Ramos (cell line): ENCODE measurements around the gene MAP3K15.

Source experiments
- in situ Hi-C: fragments of 300-500 bp; cut with MboI; formaldehyde crosslinking; loops from one replicate; pipeline ENCODE4 v1.14.3; 2022; ENCODE audit warnings: low sequenced_read_pairs; ENCODE audit not compliant: unreplicated experiment

MAP3K15 gene

GRCh38 chrX:19360903-19361302 lies 154.4 kb downstream of the MAP3K15 start:
- in situ Hi-C loops: loop anchor here (25.0 kb wide), 2 partner anchors 526 to 626 kb away; partner anchors contain the start of genes BCLAF3 and SH3KBP1

GRCh38 chrX:19358521-19358920 lies 156.8 kb downstream of the MAP3K15 start:
- in situ Hi-C loops: loop anchor here (25.0 kb wide), 2 partner anchors 529 to 629 kb away; partner anchors contain the start of genes BCLAF3 and SH3KBP1

- in situ Hi-C loops: loop anchor here (25.0 kb wide), 2 partner anchors 533 to 633 kb away; partner anchors contain the start of genes BCLAF3 and SH3KBP1
Measured at GRCh38 chrX:19354625-19355024, 160.7 kb downstream of the MAP3K15 start.

- in situ Hi-C loops: loop anchor here (25.0 kb wide), 2 partner anchors 536 to 636 kb away; partner anchors contain the start of genes BCLAF3 and SH3KBP1
Measured at GRCh38 chrX:19350941-19351384, 164.3 kb downstream of the MAP3K15 start.

- in situ Hi-C loops: loop anchor here (25.0 kb wide), 1 partner anchor 1562 kb away; no protein-coding TSS in a partner anchor
Measured at GRCh38 chrX:19349264-19349663, 166.0 kb downstream of the MAP3K15 start.

- in situ Hi-C loops: loop anchor here (25.0 kb wide), 1 partner anchor 1561 kb away; no protein-coding TSS in a partner anchor
Measured at GRCh38 chrX:19347916-19348315, 167.4 kb downstream of the MAP3K15 start.

GRCh38 chrX:19344661-19345060 lies 170.6 kb downstream of the MAP3K15 start:
- in situ Hi-C loops: loop anchor here (25.0 kb wide), 1 partner anchor 1557 kb away; no protein-coding TSS in a partner anchor

- in situ Hi-C loops: loop anchor here (25.0 kb wide), 1 partner anchor 1556 kb away; no protein-coding TSS in a partner anchor
Measured at GRCh38 chrX:19343535-19344408, 171.5 kb downstream of the MAP3K15 start, which contains the start of gene PDHA1. Gene PDHA1, plus strand, starts transcription at chrX:19343927. Its CDS starts 111 bp downstream, at chrX:19344038.

- in situ Hi-C loops: loop anchor here (25.0 kb wide), 1 partner anchor 1556 kb away; no protein-coding TSS in a partner anchor
Measured at GRCh38 chrX:19343085-19343534, 172.2 kb downstream of the MAP3K15 start.

- in situ Hi-C loops: loop anchor here (25.0 kb wide), 1 partner anchor 1555 kb away; no protein-coding TSS in a partner anchor
Measured at GRCh38 chrX:19342331-19342906, 172.9 kb downstream of the MAP3K15 start.

GRCh38 chrX:19334945-19335626 lies 180.2 kb downstream of the MAP3K15 start:
- in situ Hi-C loops: loop anchor here (5.0 to 25.0 kb wide), 2 partner anchors 938 to 1548 kb away; no protein-coding TSS in a partner anchor

- in situ Hi-C loops: loop anchor here (5.0 to 25.0 kb wide), 2 partner anchors 936 to 1546 kb away; no protein-coding TSS in a partner anchor
Measured at GRCh38 chrX:19332983-19333382, 182.3 kb downstream of the MAP3K15 start.

- in situ Hi-C loops: loop anchor here (5.0 to 25.0 kb wide), 2 partner anchors 935 to 1545 kb away; no protein-coding TSS in a partner anchor
Measured at GRCh38 chrX:19331831-19332230, 183.5 kb downstream of the MAP3K15 start.

- in situ Hi-C loops: loop anchor here (25.0 kb wide), 1 partner anchor 1539 kb away; no protein-coding TSS in a partner anchor
Measured at GRCh38 chrX:19326567-19326966, 188.7 kb downstream of the MAP3K15 start.
